ENCODE results near the gene HCRTR1. TPM values are rescaled to one million over a fixed set of nuclear protein-coding genes. Genes with fewer than 3 reads are reported as not detected.

The HCRTR1 gene
- total and polyA plus RNA-seq, 7 donors, result 0.03 TPM; not detected in 6

GRCh38 chr1:31643976-31644559, 26.6 kb downstream of the HCRTR1 start:
- intact Hi-C loops (cut with DNase I), result loop anchor here (10.0 kb wide), 1 partner anchor 291 kb away; the partner anchor contains the start of gene PTP4A2
- no peaks in the 10 kb centered on the region for H3K27me3 ChIP-seq
- peak overlapping the region; percentile 87 to 98 (median 94) for H3K27ac ChIP-seq
- no peak for DNase-seq
- H3K36me3 ChIP-seq, result no peaks in the 10 kb centered on the region
- peaks cover 0 to 57% (median 35%) of the 10 kb centered on the region in 4 donors for H3K4me1 ChIP-seq
- H3K4me3 ChIP-seq, result peak overlapping the region; percentile 63 to 95 (median 74)
- WGBS, 2 donors, result 2 to 4% methylated on average over 18 of the region's 18 CpGs
- no peaks in the 10 kb centered on the region for H3K9me3 ChIP-seq
- TF ChIP-seq POLR2AphosphoS5 (IDR thresholded peaks at IDR 0.05) (no peak), EP300 (IDR thresholded peaks at IDR 0.05) (no peak), CTCF (IDR thresholded peaks at IDR 0.05) (no peak), POLR2A (IDR thresholded peaks at IDR 0.05) (no peak)

GRCh38 chr1:31644560-31645273, 27.2 kb downstream of the HCRTR1 start, which contains the start of gene PEF1:
TSS of gene PEF1 (minus strand) at chr1:31644876. CDS start at chr1:31644864, 12 bp downstream.
- H3K9me3 ChIP-seq, result no peaks in the 10 kb centered on the region
- H3K4me3 ChIP-seq, result peak within 1 kb of the TSS; percentile 63 to 95 (median 74)
- 0% methylated on average over 56 of the region's 56 CpGs for WGBS, 2 donors
- peak; percentile 51 to 76 for TF ChIP-seq POLR2A (IDR thresholded peaks at IDR 0.05)
- peak; percentile 80 to 96 (median 88) for TF ChIP-seq POLR2AphosphoS5 (IDR thresholded peaks at IDR 0.05)
- TF ChIP-seq EP300 (IDR thresholded peaks at IDR 0.05), result peak in 1 of 4 donors; percentile 49
- no peak for TF ChIP-seq CTCF (IDR thresholded peaks at IDR 0.05)
- intact Hi-C loops (cut with DNase I), result loop anchor here (5.0 to 10.0 kb wide), 2 partner anchors 143 to 290 kb away; partner anchors contain the start of gene PTP4A2
- H3K27me3 ChIP-seq, result no peaks in the 10 kb centered on the region
- no peaks in the 10 kb centered on the region for H3K36me3 ChIP-seq
- peak within 1 kb of the TSS; percentile 87 to 98 (median 94) for H3K27ac ChIP-seq
- peaks cover 0 to 53% (median 30%) of the 10 kb centered on the region in 4 donors for H3K4me1 ChIP-seq
- DNase-seq, result peak; percentile 100

DNA sequence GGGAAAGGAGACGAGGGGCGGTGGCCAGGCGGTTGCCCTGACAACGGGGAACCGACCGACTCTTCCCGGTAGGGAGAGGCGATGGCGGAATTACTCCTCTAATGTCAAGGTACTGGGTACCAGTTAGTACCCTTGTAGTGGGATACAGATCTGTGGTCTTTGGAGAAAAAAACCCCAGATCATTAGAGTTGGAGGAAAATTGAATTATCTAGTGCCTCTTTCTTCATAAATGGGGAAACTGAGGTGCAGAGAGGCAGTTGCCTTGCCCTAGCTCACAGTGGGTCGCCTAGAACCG, 27.7 kb downstream of the HCRTR1 start:
- no peak for DNase-seq
- H3K27me3 ChIP-seq, result no peaks in the 10 kb centered on the region
- peak overlapping the region; percentile 87 to 98 (median 94) for H3K27ac ChIP-seq
- intact Hi-C loops (cut with DNase I), result loop anchor here (5.0 to 10.0 kb wide), 2 partner anchors 142 to 290 kb away; partner anchors contain the start of gene PTP4A2
- no peaks in the 10 kb centered on the region for H3K9me3 ChIP-seq
- peak overlapping the region; percentile 63 to 95 (median 74) for H3K4me3 ChIP-seq
- H3K4me1 ChIP-seq, result peaks cover 0 to 49% (median 27%) of the 10 kb centered on the region in 4 donors
- H3K36me3 ChIP-seq, result no peaks in the 10 kb centered on the region
- 1% methylated on average over 11 of the region's 11 CpGs for WGBS, 2 donors
- no peak for TF ChIP-seq EP300 (IDR thresholded peaks at IDR 0.05)
- no peak for TF ChIP-seq POLR2AphosphoS5 (IDR thresholded peaks at IDR 0.05)
- no peak for TF ChIP-seq CTCF (IDR thresholded peaks at IDR 0.05)
- no peak for TF ChIP-seq POLR2A (IDR thresholded peaks at IDR 0.05)

GRCh38 chr1:31646259-31646960, 28.9 kb downstream of the HCRTR1 start:
- peaks cover 0 to 55% (median 28%) of the 10 kb centered on the region in 4 donors for H3K4me1 ChIP-seq
- no peaks in the 10 kb centered on the region for H3K36me3 ChIP-seq
- TF ChIP-seq POLR2AphosphoS5 (IDR thresholded peaks at IDR 0.05) (no peak), POLR2A (IDR thresholded peaks at IDR 0.05) (no peak)
- no peaks in the 10 kb centered on the region for H3K9me3 ChIP-seq
- no peaks in the 10 kb centered on the region for H3K27me3 ChIP-seq
- H3K27ac ChIP-seq, result peak overlapping the region in 1 of 4 donors; percentile 29
- DNase-seq, result no peak
- WGBS, 2 donors, result 97 to 99% methylated on average over 4 of the region's 4 CpGs
- no peak overlapping the region for H3K4me3 ChIP-seq
- intact Hi-C loops (cut with DNase I), result loop anchor here (5.0 to 10.0 kb wide), 2 partner anchors 141 to 288 kb away; partner anchors contain the start of gene PTP4A2

All from sigmoid colon (tissue), 7 donors.